Stimulated activated CD4-positive, alpha-beta T cell treated with anti-CD3 and anti-CD28 coated beads, Interleukin-4, amount 100 ng/mL, for 48 hours (primary cell): ENCODE measurements around the gene LINC00237.

Source experiments
- DNase-seq, 2 donors: peaks; one replicate each; pipeline ENCODE4 v3.0.0-alpha.2; 2020; ENCODE audit warnings: low read depth in 2 of 2

Gene LINC00237

GRCh38 chr20:21125072-21125848, 19.1 kb upstream of the LINC00237 start:
- no peak for DNase-seq

GRCh38 chr20:21124190-21124589, 18.0 kb upstream of the LINC00237 start:
- DNase-seq: no peak

- DNase-seq: no peak
Observed at GRCh38 chr20:21118782-21119181, 12.6 kb upstream of the LINC00237 start.

GRCh38 chr20:21118138-21118537, 12.0 kb upstream of the LINC00237 start:
- DNase-seq: no peak

GRCh38 chr20:21117521-21117920, 11.4 kb upstream of the LINC00237 start:
- DNase-seq: no peak

- no peak for DNase-seq
Observed at GRCh38 chr20:21114584-21114983, 8.4 kb upstream of the LINC00237 start.

GRCh38 chr20:21113697-21114096, 7.5 kb upstream of the LINC00237 start:
- DNase-seq: no peak

- DNase-seq: no peak
Observed at GRCh38 chr20:21111416-21111815, 5.3 kb upstream of the LINC00237 start.

GRCh38 chr20:21110811-21111210, 4.7 kb upstream of the LINC00237 start:
- no peak for DNase-seq

- no peak for DNase-seq
Observed at GRCh38 chr20:21109144-21109543, 3.0 kb upstream of the LINC00237 start.

GRCh38 chr20:21105429-21106170, 558 bp downstream of the LINC00237 start:
- DNase-seq: no peak

GRCh38 chr20:21104921-21105320, 1.2 kb downstream of the LINC00237 start:
- no peak for DNase-seq

- no peak for DNase-seq
Observed at GRCh38 chr20:21104466-21104761, 1.7 kb downstream of the LINC00237 start.

GRCh38 chr20:21103582-21104465, 2.3 kb downstream of the LINC00237 start:
- DNase-seq: no peak

GRCh38 chr20:21102603-21103311, 3.4 kb downstream of the LINC00237 start:
- DNase-seq: no peak

GRCh38 chr20:21101932-21102575, 4.1 kb downstream of the LINC00237 start:
- no peak for DNase-seq

- no peak for DNase-seq
Observed at GRCh38 chr20:21101453-21101931, 4.7 kb downstream of the LINC00237 start.

GRCh38 chr20:21100578-21101452, 5.3 kb downstream of the LINC00237 start:
- DNase-seq: no peak

- DNase-seq: no peak
Observed at GRCh38 chr20:21099751-21100577, 6.2 kb downstream of the LINC00237 start.
